Neuronal stem cell (in vitro differentiated cells): ENCODE measurements around the gene EHBP1L1.
A peak's percentile ranks its signal among the peaks of the same experiment; 100 is the strongest.

Experiments used
- DNase-seq: peaks from one replicate; pipeline ENCODE4 v3.0.0-alpha.2; 2013; ENCODE audit warnings: low spot score
- H2AFZ ChIP-seq: one replicate; pipeline ENCODE4 v1.6.1; 2013; ENCODE audit warnings: mild to moderate bottlenecking, low read length, inconsistent platforms
- H2AK5ac ChIP-seq: 2 replicates; pipeline ENCODE4 v1.6.1; 2013; ENCODE audit warnings: low read depth, mild to moderate bottlenecking, inconsistent platforms, low read length, moderate library complexity, mixed read lengths
- H2BK120ac ChIP-seq: 2 replicates; pipeline ENCODE4 v1.6.1; 2013; ENCODE audit warnings: low read depth, mild to moderate bottlenecking, inconsistent platforms, low read length, moderate library complexity, mixed read lengths
- H2BK12ac ChIP-seq: one replicate; pipeline ENCODE4 v1.6.1; 2013; ENCODE audit warnings: low read length, inconsistent platforms
- H2BK15ac ChIP-seq: 2 replicates; pipeline ENCODE4 v1.6.1; 2013; ENCODE audit warnings: mild to moderate bottlenecking, low read length, inconsistent platforms, mixed read lengths
- H2BK5ac ChIP-seq: one replicate; pipeline ENCODE4 v1.6.1; 2013; ENCODE audit warnings: inconsistent platforms, mild to moderate bottlenecking, low read length, moderate library complexity
- H3K14ac ChIP-seq: one replicate; pipeline ENCODE4 v1.6.1; 2013; ENCODE audit warnings: low read length, inconsistent platforms
- H3K18ac ChIP-seq: 2 replicates; pipeline ENCODE4 v1.6.1; 2013; ENCODE audit warnings: low read length, inconsistent platforms
- H3K23ac ChIP-seq: 2 replicates; pipeline ENCODE4 v1.6.1; 2013; ENCODE audit warnings: low read depth, mild to moderate bottlenecking, mixed read lengths, low read length, inconsistent platforms; ENCODE audit not compliant: poor library complexity
- H3K27ac ChIP-seq: replicated peaks from 3 replicates; pipeline ENCODE4 v1.5.1; 2013; ENCODE audit warnings: low read length, inconsistent platforms
- H3K27me3 ChIP-seq, 3 experiments: 2 replicates each; pipeline ENCODE4 v1.6.1; 2013; ENCODE audit warnings: low read length in 3 of 3, mild to moderate bottlenecking in 2 of 3, inconsistent platforms in 1 of 3, low read depth in 1 of 3, mixed read lengths in 1 of 3, moderate library complexity in 1 of 3; ENCODE audit not compliant: control insufficient read depth in 3 of 3, insufficient read depth in 3 of 3
- H3K36me3 ChIP-seq, 2 donors: replicated peaks in 1 of 2; 2 replicates each; pipeline ENCODE4 v1.6.1; 2013; ENCODE audit warnings: low read length in 2 of 2; ENCODE audit not compliant: control insufficient read depth in 2 of 2, insufficient read depth in 2 of 2
- H3K4ac ChIP-seq: 2 replicates; pipeline ENCODE4 v1.6.1; 2013; ENCODE audit warnings: inconsistent platforms, mild to moderate bottlenecking, low read length, moderate library complexity
- H3K4me1 ChIP-seq, 2 donors: 1 replicate in 1 of 2; 2 replicates in 1 of 2; pipeline ENCODE4 v1.6.1; 2013; ENCODE audit warnings: low read length in 2 of 2, low read depth in 1 of 2; ENCODE audit not compliant: control insufficient read depth in 2 of 2, insufficient read depth in 1 of 2
- H3K4me2 ChIP-seq: one replicate; pipeline ENCODE4 v1.6.1; 2013; ENCODE audit warnings: mild to moderate bottlenecking, low read length, inconsistent platforms; ENCODE audit not compliant: insufficient read depth, poor library complexity, severe bottlenecking
- H3K4me3 ChIP-seq, 2 donors: 2 replicates each; pipeline ENCODE4 v1.5.1; 2013; ENCODE audit warnings: low read length in 2 of 2, mild to moderate bottlenecking in 2 of 2, inconsistent platforms in 1 of 2, moderate library complexity in 1 of 2
- H3K79me1 ChIP-seq: one replicate; pipeline ENCODE4 v1.6.1; 2013; ENCODE audit warnings: low read depth, mild to moderate bottlenecking, inconsistent platforms, low read length, moderate library complexity
- H3K9ac ChIP-seq: one replicate; pipeline ENCODE4 v1.6.1; 2013; ENCODE audit warnings: mild to moderate bottlenecking, low read depth, low read length, inconsistent platforms; ENCODE audit not compliant: poor library complexity
- H3K9me3 ChIP-seq, 2 donors: replicated peaks in 1 of 2; 2 replicates each; pipeline versions ENCODE3 to v1.6.1; 2013; ENCODE audit warnings: low read length in 2 of 2, mild to moderate bottlenecking in 2 of 2, inconsistent platforms in 1 of 2, low read depth in 1 of 2, mixed read lengths in 1 of 2, moderate library complexity in 1 of 2; ENCODE audit not compliant: control insufficient read depth in 2 of 2, insufficient read depth in 1 of 2
- H4K8ac ChIP-seq: one replicate; pipeline ENCODE4 v1.6.1; 2013; ENCODE audit warnings: low read depth, mild to moderate bottlenecking, inconsistent platforms, low read length, moderate library complexity
- H4K91ac ChIP-seq: one replicate; pipeline ENCODE4 v1.6.1; 2013; ENCODE audit warnings: low read length, low read depth, mild to moderate bottlenecking, inconsistent platforms; ENCODE audit not compliant: poor library complexity
- WGBS, 2 donors: extraction: QIAGEN DNeasy Blood & Tissue Kit; methylation state at CpG; one replicate each; pipeline ENCODE4 v1.1.7; 2013; ENCODE audit warnings: missing lambda C conversion rate in 2 of 2, mixed read lengths in 1 of 2; ENCODE audit not compliant: insufficient read length in 2 of 2, insufficient replicate concordance in 1 of 2; ENCODE audit errors: extremely low coverage in 2 of 2; 5-methylcytosine and 5-hydroxymethylcytosine counted together

Gene EHBP1L1

GRCh38 chr11:65590240-65590738 lies 14.4 kb downstream of the EHBP1L1 start:
- Histone ChIP-seq H2BK15ac (peak overlapping the region; percentile 46), H4K8ac (no peak overlapping the region), H3K4me2 (no peak overlapping the region), H3K4me3 (no peak overlapping the region), H2BK12ac (no peak overlapping the region), H3K27me3 (peaks cover 0 to 31% (median 6%) of the 10 kb centered on the region in 3 experiments), H3K18ac (no peak overlapping the region), H3K4ac (no peak overlapping the region), H3K27ac (peak overlapping the region; percentile 38), H2AK5ac (peak overlapping the region; percentile 78), H2AFZ (peak overlapping the region; percentile 14), H3K9ac (no peak overlapping the region), H3K14ac (no peak overlapping the region), H3K23ac (no peak overlapping the region), H4K91ac (no peak overlapping the region), H3K79me1 (peaks cover 2% of the 10 kb centered on the region), H2BK5ac (peak overlapping the region; percentile 28), H3K9me3 (peaks cover 0 to 3% of the 10 kb centered on the region in 2 donors), H3K4me1 (peaks cover 28 to 43% of the 10 kb centered on the region in 2 donors), H3K36me3 (no peaks in the 10 kb centered on the region), H2BK120ac (no peak overlapping the region)
- DNase-seq: no peak
- no CpG with 5 or more reads among the region's 8 CpGs for WGBS, 2 donors

GRCh38 chr11:65591939-65592857 lies 16.3 kb downstream of the EHBP1L1 start:
- H4K91ac ChIP-seq: no peak overlapping the region
- H3K9ac ChIP-seq: peak overlapping the region; percentile 79
- H2BK15ac ChIP-seq: no peak overlapping the region
- no CpG with 5 or more reads among the region's 106 CpGs for WGBS, 2 donors
- peaks cover 23 to 33% of the 10 kb centered on the region in 2 donors for H3K4me1 ChIP-seq
- H3K4me3 ChIP-seq: peak overlapping the region; percentile 22 to 78
- no peak for DNase-seq
- H3K4me2 ChIP-seq: peak overlapping the region; percentile 88
- H3K27me3 ChIP-seq: peaks cover 0 to 21% (median 6%) of the 10 kb centered on the region in 3 experiments
- H3K9me3 ChIP-seq: peaks cover 0 to 3% of the 10 kb centered on the region in 2 donors
- no peaks in the 10 kb centered on the region for H3K36me3 ChIP-seq
- no peak overlapping the region for H3K4ac ChIP-seq
- H3K18ac ChIP-seq: peak overlapping the region; percentile 84
- no peak overlapping the region for H2BK12ac ChIP-seq
- peak overlapping the region; percentile 100 for H2AK5ac ChIP-seq
- H3K23ac ChIP-seq: peak overlapping the region; percentile 86
- no peak overlapping the region for H4K8ac ChIP-seq
- no peak overlapping the region for H2BK120ac ChIP-seq
- H3K14ac ChIP-seq: peak overlapping the region; percentile 79
- H2AFZ ChIP-seq: peak overlapping the region; percentile 48
- H2BK5ac ChIP-seq: peak overlapping the region; percentile 1
- no peak overlapping the region for H3K27ac ChIP-seq
- H3K79me1 ChIP-seq: peaks cover 2% of the 10 kb centered on the region

DNA sequence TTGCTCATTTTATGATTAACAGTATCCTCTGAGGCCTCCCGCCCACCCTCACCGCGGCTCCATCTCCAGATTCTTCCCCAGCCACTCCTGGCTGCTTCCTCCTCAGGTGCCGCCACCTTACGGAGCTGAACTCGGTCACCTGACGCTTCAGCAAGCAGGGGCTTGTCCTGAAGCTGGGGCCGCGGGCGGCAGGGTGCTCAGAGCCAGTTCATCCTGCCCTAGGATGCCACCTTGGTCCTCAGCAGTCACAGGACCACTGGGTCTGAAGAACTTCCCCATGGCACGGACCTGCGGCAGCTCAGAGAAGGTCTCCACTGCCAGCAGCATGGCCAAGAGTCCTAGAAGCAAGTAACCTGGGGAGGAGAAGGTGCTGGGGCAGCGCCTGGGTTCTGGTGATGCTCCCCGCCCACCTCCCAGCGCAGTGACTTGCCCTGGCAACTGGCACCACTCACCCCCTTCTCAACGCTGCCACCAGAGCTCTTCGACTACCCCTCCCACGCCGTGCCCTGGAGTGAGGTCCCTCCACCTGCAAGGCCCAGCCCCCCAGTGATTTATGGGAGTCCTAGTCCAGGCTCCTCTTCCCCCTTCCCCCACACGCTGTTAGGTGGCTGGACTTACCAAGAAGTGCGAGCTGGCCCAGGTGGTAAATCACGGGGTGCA lies 17.1 kb downstream of the EHBP1L1 start:
- WGBS, 2 donors: no CpG with 5 or more reads among the region's 22 CpGs
- peak overlapping the region; percentile 30 for H2BK12ac ChIP-seq
- H3K18ac ChIP-seq: peak overlapping the region; percentile 74
- no peak overlapping the region for H2AFZ ChIP-seq
- peak overlapping the region; percentile 79 for H3K14ac ChIP-seq
- H3K4me2 ChIP-seq: peak overlapping the region; percentile 88
- peak overlapping the region; percentile 79 for H2BK15ac ChIP-seq
- peak overlapping the region; percentile 86 for H4K8ac ChIP-seq
- no peak for DNase-seq
- H4K91ac ChIP-seq: no peak overlapping the region
- no peak overlapping the region for H3K4me3 ChIP-seq
- H3K27me3 ChIP-seq: peaks cover 0 to 21% (median 6%) of the 10 kb centered on the region in 3 experiments
- peak overlapping the region; percentile 29 for H3K4ac ChIP-seq
- H2BK120ac ChIP-seq: no peak overlapping the region
- peak overlapping the region; percentile 100 for H2AK5ac ChIP-seq
- peak overlapping the region; percentile 86 for H3K23ac ChIP-seq
- H3K27ac ChIP-seq: no peak overlapping the region
- H3K9ac ChIP-seq: peak overlapping the region; percentile 79
- peaks cover 17 to 25% of the 10 kb centered on the region in 2 donors for H3K4me1 ChIP-seq
- H3K79me1 ChIP-seq: peaks cover 2% of the 10 kb centered on the region
- peaks cover 6 to 7% of the 10 kb centered on the region in 2 donors for H3K36me3 ChIP-seq
- H2BK5ac ChIP-seq: no peak overlapping the region
- H3K9me3 ChIP-seq: peaks cover 0 to 3% of the 10 kb centered on the region in 2 donors
